B cell (primary cell): ENCODE results near the gene ZNF692. TPM values are rescaled to one million over a fixed set of nuclear protein-coding genes. Genes with fewer than 3 reads are reported as not detected.

Experiments
- ATAC-seq: fragments of 200-7000 bp; cut with Tn5 transposase; one replicate; pipeline ENCODE4 v1.10.0; 2021; ENCODE audit warnings: low read depth, mild to moderate bottlenecking, moderate number of reproducible peaks, moderate library complexity
- CTCF ChIA-PET: fragments of 350-600 bp; sonication (Branson Sonifier 250); formaldehyde crosslinking; loops from one replicate; lab custom pipeline; 2021; ENCODE audit warnings: antibody characterized with exemption, inconsistent platforms; lab: Charles Lee
- POLR2A ChIA-PET: fragments of 350-600 bp; sonication (Branson Sonifier 250); formaldehyde crosslinking; loops from one replicate; lab custom pipeline; 2021; ENCODE audit warnings: antibody characterized with exemption; lab: Charles Lee
- DNase-seq: peaks from one replicate; pipeline ENCODE4 v3.0.0; 2013
- H2AFZ ChIP-seq: 2 replicates; pipeline ENCODE4 v1.6.1; 2012; ENCODE audit warnings: mild to moderate bottlenecking, low read depth, low read length; ENCODE audit not compliant: insufficient read depth, poor library complexity, severe bottlenecking
- H3K27ac ChIP-seq, 2 donors: 1 replicate in 1 of 2; 2 replicates in 1 of 2; pipeline ENCODE4 v1.5.1; 2012 to 2013; ENCODE audit warnings: low read length in 2 of 2, mild to moderate bottlenecking in 2 of 2, moderate library complexity in 1 of 2
- H3K27me3 ChIP-seq, 4 experiments: fragments of 200-600 bp in 1 of 4; sonication (generic) in 1 of 4; replicated peaks in 1 of 4; 1 replicate in 2 of 4; 2 replicates in 2 of 4; pipeline versions ENCODE4 v1.6.1 to v1.7.0; 2013 to 2016; ENCODE audit warnings: low read length in 3 of 4, mild to moderate bottlenecking in 2 of 4, mixed read lengths in 1 of 4, moderate library complexity in 1 of 4; ENCODE audit not compliant: insufficient read depth in 4 of 4, control insufficient read depth in 3 of 4; ENCODE audit errors: control extremely low read depth in 1 of 4
- H3K36me3 ChIP-seq, 2 experiments: replicated peaks in 1 of 2; 1 replicate in 1 of 2; 2 replicates in 1 of 2; pipeline versions ENCODE4 v1.6.1 to v1.7.1; 2013; ENCODE audit warnings: low read length in 1 of 2; ENCODE audit not compliant: insufficient read depth in 2 of 2, control insufficient read depth in 1 of 2; ENCODE audit errors: control extremely low read depth in 1 of 2, extremely low read depth in 1 of 2
- H3K4me1 ChIP-seq, 2 donors: fragments of 200-600 bp in 1 of 2; sonication (generic) in 1 of 2; 1 replicate in 1 of 2; 2 replicates in 1 of 2; pipeline versions ENCODE4 v1.5.1 to v1.6.1; 2013 to 2017; ENCODE audit warnings: low read length in 2 of 2; ENCODE audit not compliant: control insufficient read depth in 2 of 2, insufficient read depth in 2 of 2
- H3K4me2 ChIP-seq: replicated peaks from 2 replicates; pipeline ENCODE3; 2012; ENCODE audit warnings: mild to moderate bottlenecking, low read depth, low read length; ENCODE audit not compliant: poor library complexity, severe bottlenecking
- H3K4me3 ChIP-seq, 5 experiments: fragments of 200-600 bp in 1 of 5; sonication (generic) in 1 of 5; 1 replicate in 3 of 5; 2 replicates in 2 of 5; pipeline versions ENCODE4 v1.5.1 to v1.7.0; 2011 to 2016; ENCODE audit warnings: low read length in 4 of 5, mild to moderate bottlenecking in 4 of 5, low read depth in 2 of 5, control low read depth in 1 of 5, moderate library complexity in 1 of 5; ENCODE audit not compliant: insufficient read depth in 1 of 5; ENCODE audit errors: control extremely low read depth in 1 of 5, extremely low read depth in 1 of 5
- H3K79me2 ChIP-seq: fragments of 200-600 bp; sonication (generic); one replicate; pipeline ENCODE4 v1.6.0; 2016; ENCODE audit warnings: low read length; ENCODE audit not compliant: control insufficient read depth, insufficient read depth
- H3K9ac ChIP-seq: fragments of 200-600 bp; sonication (generic); 2 replicates; pipeline ENCODE4 v1.6.1; 2017; ENCODE audit warnings: mild to moderate bottlenecking, low read length, moderate library complexity
- H3K9me3 ChIP-seq, 3 donors: one replicate each; pipeline versions ENCODE4 v1.6.1 to v1.7.1; 2013; ENCODE audit warnings: low read length in 2 of 3; ENCODE audit not compliant: control insufficient read depth in 2 of 3, insufficient read depth in 1 of 3; ENCODE audit errors: control extremely low read depth in 1 of 3
- H4K20me1 ChIP-seq: 2 replicates; pipeline ENCODE4 v1.6.0; 2012; ENCODE audit warnings: mild to moderate bottlenecking, low read length; ENCODE audit not compliant: insufficient read depth, control insufficient read depth, poor library complexity, severe bottlenecking
- H3K27ac Mint-ChIP-seq: one replicate; pipeline ENCODE4 v1.8.0; 2021; ENCODE audit warnings: mixed read lengths
- H3K27me3 Mint-ChIP-seq: one replicate; pipeline ENCODE4 v1.8.0; 2021; ENCODE audit warnings: mixed read lengths
- H3K4me1 Mint-ChIP-seq: one replicate; pipeline ENCODE4 v1.8.0; 2021; ENCODE audit warnings: mixed read lengths
- H3K4me3 Mint-ChIP-seq: one replicate; pipeline ENCODE4 v1.8.0; 2021; ENCODE audit warnings: mixed read lengths
- H3K9me3 Mint-ChIP-seq: one replicate; pipeline ENCODE4 v1.8.0; 2022; ENCODE audit warnings: mixed read lengths; ENCODE audit not compliant: insufficient read depth
- EZH2 ChIP-seq: IDR thresholded peaks from 2 replicates; pipeline ENCODE4 v1.6.1; 2012; ENCODE audit warnings: borderline replicate concordance, low read depth, mild to moderate bottlenecking, moderate library complexity, low read length; ENCODE audit not compliant: insufficient read depth, poor library complexity, severe bottlenecking
- WGBS: methylation state at CpG from one replicate; pipeline ENCODE4 v1.1.5; 2013; ENCODE audit warnings: missing lambda C conversion rate; ENCODE audit not compliant: insufficient coverage; 5-methylcytosine and 5-hydroxymethylcytosine counted together
- intact Hi-C: fragments of 100-400 bp; cut with micrococcal nuclease; formaldehyde crosslinking; loops from one replicate; pipeline ENCODE4 v1.10.0; 2022
- polyA plus RNA-seq: library from polyadenylated mRNA; depleted of rRNA; stranded (reverse); fragments of >200 nt; gene quantifications from 2 replicates; pipeline ENCODE4 v1.2.3, GENCODE V29; 2012
- total RNA-seq, 2 donors: library from RNA; stranded (reverse); fragments of 120-200 nt in 1 of 2; gene quantifications; 1 replicate in 1 of 2; 2 replicates in 1 of 2; pipeline versions ENCODE4 v1.2.3 to v1.2.4, GENCODE V29; 2013 to 2022
- TF ChIP-seq, protein P1 (sequence below): fragments of 200-600 bp; IDR thresholded peaks from one replicate; pipeline ENCODE4 v1.8.0; 2022; ENCODE audit warnings: antibody characterized with exemption, mild to moderate bottlenecking

Gene ZNF692
- total and polyA plus RNA-seq, 2 donors (not counting 1 experiment from before 2014, with no cell fraction given) = 56.9 to 157 TPM

DNA sequence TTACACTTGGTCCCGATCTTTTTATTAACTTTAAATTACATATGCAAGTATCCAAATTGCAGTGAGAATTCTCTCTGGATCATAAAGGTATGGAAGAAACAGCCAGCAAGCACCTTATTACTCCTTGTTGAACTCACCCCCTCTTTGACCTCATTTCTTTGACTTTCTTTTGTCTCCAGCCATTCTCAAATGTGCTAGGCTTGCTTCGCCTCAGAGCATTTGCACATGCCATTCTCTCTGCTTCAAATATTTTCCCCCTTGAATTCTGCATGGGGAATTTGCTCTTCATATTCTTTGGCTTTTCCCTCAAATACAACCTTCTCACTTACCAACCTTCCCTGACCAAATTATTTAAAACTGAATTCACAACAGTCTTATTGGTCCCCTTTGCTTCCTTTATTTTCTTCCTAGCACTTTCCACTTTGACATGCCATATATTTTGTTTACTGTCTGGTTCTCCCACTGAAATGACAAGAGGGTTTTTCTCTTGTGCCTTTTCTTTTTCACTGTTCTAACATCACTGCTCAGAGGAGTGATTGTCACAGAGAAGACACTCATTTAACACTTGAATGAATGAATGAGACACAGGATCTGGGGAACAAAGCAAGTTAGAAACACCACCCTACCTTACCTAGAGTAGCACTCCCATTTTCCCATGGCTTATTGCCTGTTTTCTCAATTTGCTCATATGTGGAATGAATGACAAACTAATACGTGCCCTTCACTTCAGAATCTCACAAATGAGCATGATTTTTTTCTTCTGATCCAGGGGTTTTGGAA is 45.7 kb upstream of the ZNF692 start:
- peaks cover 0 to 6% (median 0%) of the 10 kb centered on the region in 4 experiments for H3K27me3 ChIP-seq
- no peak for ATAC-seq
- peaks cover 18% of the 10 kb centered on the region for H4K20me1 ChIP-seq
- H3K27ac ChIP-seq = no peak overlapping the region
- H3K9ac ChIP-seq = no peak overlapping the region
- no peak for DNase-seq
- intact Hi-C loops = no loop called here
- H3K4me1 Mint-ChIP-seq = peaks cover 37% of the 10 kb centered on the region
- H3K9me3 Mint-ChIP-seq = no peaks in the 10 kb centered on the region
- H3K36me3 ChIP-seq = no peaks in the 10 kb centered on the region
- peaks cover 7% of the 10 kb centered on the region for H3K27me3 Mint-ChIP-seq
- ChIA-PET POLR2A (no interaction called here), CTCF (interaction anchor here (0.6 to 1.8 kb wide), 2 partner anchors 29 to 43 kb away, joined by 3 read pairs; no protein-coding TSS in a partner anchor)
- H3K4me1 ChIP-seq = peaks cover 15 to 20% of the 10 kb centered on the region in 2 donors
- no peak overlapping the region for H3K4me3 ChIP-seq
- no peak for TF ChIP-seq EZH2
- TF ChIP-seq, protein P1, sequence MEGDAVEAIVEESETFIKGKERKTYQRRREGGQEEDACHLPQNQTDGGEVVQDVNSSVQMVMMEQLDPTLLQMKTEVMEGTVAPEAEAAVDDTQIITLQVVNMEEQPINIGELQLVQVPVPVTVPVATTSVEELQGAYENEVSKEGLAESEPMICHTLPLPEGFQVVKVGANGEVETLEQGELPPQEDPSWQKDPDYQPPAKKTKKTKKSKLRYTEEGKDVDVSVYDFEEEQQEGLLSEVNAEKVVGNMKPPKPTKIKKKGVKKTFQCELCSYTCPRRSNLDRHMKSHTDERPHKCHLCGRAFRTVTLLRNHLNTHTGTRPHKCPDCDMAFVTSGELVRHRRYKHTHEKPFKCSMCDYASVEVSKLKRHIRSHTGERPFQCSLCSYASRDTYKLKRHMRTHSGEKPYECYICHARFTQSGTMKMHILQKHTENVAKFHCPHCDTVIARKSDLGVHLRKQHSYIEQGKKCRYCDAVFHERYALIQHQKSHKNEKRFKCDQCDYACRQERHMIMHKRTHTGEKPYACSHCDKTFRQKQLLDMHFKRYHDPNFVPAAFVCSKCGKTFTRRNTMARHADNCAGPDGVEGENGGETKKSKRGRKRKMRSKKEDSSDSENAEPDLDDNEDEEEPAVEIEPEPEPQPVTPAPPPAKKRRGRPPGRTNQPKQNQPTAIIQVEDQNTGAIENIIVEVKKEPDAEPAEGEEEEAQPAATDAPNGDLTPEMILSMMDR = no peak
- no peaks in the 10 kb centered on the region for H3K9me3 ChIP-seq
- peaks cover 30% of the 10 kb centered on the region for H3K79me2 ChIP-seq
- H2AFZ ChIP-seq = peak overlapping the region; percentile 99
- H3K4me3 Mint-ChIP-seq = peak overlapping the region; percentile 94
- WGBS = 100% methylated on average over 1 of the region's 3 CpGs
- H3K4me2 ChIP-seq = no peak overlapping the region
- H3K27ac Mint-ChIP-seq = no peak overlapping the region

DNA sequence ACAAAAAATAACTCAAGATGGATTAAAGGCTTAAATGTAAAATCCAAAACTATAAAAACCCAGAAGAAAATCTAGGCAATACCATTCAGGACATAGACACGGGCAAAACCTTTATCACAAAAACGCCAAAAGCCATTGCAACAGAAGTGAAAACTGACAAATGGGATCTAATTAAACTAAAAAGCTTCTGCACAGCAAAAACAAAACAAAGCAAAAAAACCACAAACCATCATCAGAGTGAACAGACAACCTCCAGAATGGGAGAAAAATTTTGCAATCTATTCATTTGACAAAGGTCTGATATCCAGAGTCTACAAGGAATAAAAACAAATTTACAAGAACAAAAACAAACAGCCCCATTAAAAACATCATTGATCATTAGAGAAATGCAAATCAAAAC is 42.7 kb upstream of the ZNF692 start:
- ATAC-seq (no peak), DNase-seq (no peak)
- H3K9me3 ChIP-seq = peaks cover 0 to 4% (median 1%) of the 10 kb centered on the region in 3 donors
- intact Hi-C loops = no loop called here
- no peak overlapping the region for H3K27ac ChIP-seq
- H3K27me3 ChIP-seq = peaks cover 0 to 12% (median 5%) of the 10 kb centered on the region in 4 experiments
- Mint-ChIP-seq H3K27me3 (peaks cover 21% of the 10 kb centered on the region), H3K27ac (no peak overlapping the region), H3K4me3 (no peak overlapping the region), H3K4me1 (peaks cover 10% of the 10 kb centered on the region), H3K9me3 (no peaks in the 10 kb centered on the region)
- H3K36me3 ChIP-seq = no peaks in the 10 kb centered on the region
- WGBS = 77% methylated on average over 2 of the region's 2 CpGs
- TF ChIP-seq, protein P1 = no peak
- no peak for TF ChIP-seq EZH2
- no peaks in the 10 kb centered on the region for H4K20me1 ChIP-seq
- CTCF ChIA-PET = no interaction called here
- POLR2A ChIA-PET = no interaction called here
- no peak overlapping the region for H3K4me3 ChIP-seq
- H3K4me1 ChIP-seq = peaks cover 7 to 8% of the 10 kb centered on the region in 2 donors
- H2AFZ ChIP-seq = no peak overlapping the region
- no peak overlapping the region for H3K9ac ChIP-seq
- no peak overlapping the region for H3K4me2 ChIP-seq
- H3K79me2 ChIP-seq = no peaks in the 10 kb centered on the region
